ENCODE data around the gene MTA1. TPM values are rescaled to one million over a fixed set of nuclear protein-coding genes. Genes with fewer than 3 reads are reported as not detected.

The MTA1 gene
- total and polyA plus RNA-seq, 2 donors (not counting 1 experiment from before 2014, with no cell fraction given), result 137 to 147 TPM

DNA sequence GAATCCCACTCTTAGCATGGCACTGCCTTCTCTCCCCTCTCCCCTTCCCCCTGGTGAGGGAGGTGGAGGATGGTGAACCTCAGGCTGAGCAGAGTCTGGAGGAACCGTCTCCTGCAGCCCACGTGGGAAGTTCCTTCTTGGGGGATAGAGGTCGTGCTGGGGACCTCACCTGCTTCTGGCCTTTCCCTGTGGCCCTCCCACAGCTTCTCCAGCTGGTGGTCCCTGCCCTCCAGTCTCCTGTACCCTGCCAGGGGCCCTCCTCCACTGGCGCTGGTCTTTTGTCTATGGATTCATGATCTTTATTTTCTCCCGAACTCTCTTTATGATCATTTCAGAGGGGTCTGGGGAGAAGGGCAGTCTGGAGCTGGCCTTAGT is 9.0 kb upstream of the MTA1 start:
- ChIA-PET POLR2A (interaction anchor here (0.5 kb wide), 1 partner anchor 109 kb away, joined by 4 read pairs; no protein-coding TSS in a partner anchor), CTCF (interaction anchor here (1.2 to 1.4 kb wide), 3 partner anchors 11 to 78 kb away, joined by 3 to 5 read pairs (median 3); no protein-coding TSS in a partner anchor)
- Histone ChIP-seq H4K20me1 (ENCODE audit: control insufficient read depth, insufficient read depth, low read length, poor library complexity, severe bottlenecking) (peaks cover 6% of the 10 kb centered on the region), H3K79me2 (ENCODE audit: control insufficient read depth, insufficient read depth, low read length) (no peaks in the 10 kb centered on the region), H3K27me3 (replicated peaks in 1 of 4; ENCODE audit: control extremely low read depth in 1 of 4, control insufficient read depth in 3 of 4, insufficient read depth in 4 of 4, low read length in 3 of 4) (peaks cover 0 to 31% (median 13%) of the 10 kb centered on the region in 4 experiments), H3K36me3 (replicated peaks in 1 of 2; ENCODE audit: control extremely low read depth in 1 of 2, control insufficient read depth in 1 of 2, extremely low read depth in 1 of 2, insufficient read depth in 2 of 2, low read length in 1 of 2) (no peaks in the 10 kb centered on the region), H3K4me3 (ENCODE audit: control extremely low read depth in 1 of 5, extremely low read depth in 1 of 5, insufficient read depth in 1 of 5, low read depth in 2 of 5, low read length in 4 of 5) (no peak overlapping the region), H3K9ac (ENCODE audit: low read length) (no peak overlapping the region), H3K4me1 (ENCODE audit: control insufficient read depth in 2 of 2, insufficient read depth in 2 of 2, low read length in 2 of 2) (peaks cover 20 to 23% of the 10 kb centered on the region in 2 donors), H3K4me2 (replicated peaks; ENCODE audit: low read depth, low read length, poor library complexity, severe bottlenecking) (peak overlapping the region; percentile 81), H3K9me3 (ENCODE audit: control extremely low read depth in 1 of 3, control insufficient read depth in 2 of 3, insufficient read depth in 1 of 3, low read length in 2 of 3) (peaks cover 0 to 7% (median 0%) of the 10 kb centered on the region in 3 donors), H2AFZ (ENCODE audit: insufficient read depth, low read depth, low read length, poor library complexity, severe bottlenecking) (peak overlapping the region; percentile 28), H3K27ac (ENCODE audit: low read length in 2 of 2) (no peak overlapping the region)
- 60% methylated on average over 2 of the region's 5 CpGs for whole genome bisulfite sequencing (ENCODE audit: insufficient coverage)
- Mint-ChIP-seq H3K9me3 (ENCODE audit: insufficient read depth) (no peaks in the 10 kb centered on the region), H3K4me1 (peaks cover 14% of the 10 kb centered on the region), H3K4me3 (peak overlapping the region; percentile 65), H3K27me3 (peaks cover 11% of the 10 kb centered on the region), H3K27ac (no peak overlapping the region)
- no peak for TF ChIP-seq EZH2 (IDR thresholded peaks at IDR 0.05; ENCODE audit: borderline replicate concordance, insufficient read depth, low read depth, low read length, poor library complexity, severe bottlenecking)
- TF ChIP-seq, protein P1, sequence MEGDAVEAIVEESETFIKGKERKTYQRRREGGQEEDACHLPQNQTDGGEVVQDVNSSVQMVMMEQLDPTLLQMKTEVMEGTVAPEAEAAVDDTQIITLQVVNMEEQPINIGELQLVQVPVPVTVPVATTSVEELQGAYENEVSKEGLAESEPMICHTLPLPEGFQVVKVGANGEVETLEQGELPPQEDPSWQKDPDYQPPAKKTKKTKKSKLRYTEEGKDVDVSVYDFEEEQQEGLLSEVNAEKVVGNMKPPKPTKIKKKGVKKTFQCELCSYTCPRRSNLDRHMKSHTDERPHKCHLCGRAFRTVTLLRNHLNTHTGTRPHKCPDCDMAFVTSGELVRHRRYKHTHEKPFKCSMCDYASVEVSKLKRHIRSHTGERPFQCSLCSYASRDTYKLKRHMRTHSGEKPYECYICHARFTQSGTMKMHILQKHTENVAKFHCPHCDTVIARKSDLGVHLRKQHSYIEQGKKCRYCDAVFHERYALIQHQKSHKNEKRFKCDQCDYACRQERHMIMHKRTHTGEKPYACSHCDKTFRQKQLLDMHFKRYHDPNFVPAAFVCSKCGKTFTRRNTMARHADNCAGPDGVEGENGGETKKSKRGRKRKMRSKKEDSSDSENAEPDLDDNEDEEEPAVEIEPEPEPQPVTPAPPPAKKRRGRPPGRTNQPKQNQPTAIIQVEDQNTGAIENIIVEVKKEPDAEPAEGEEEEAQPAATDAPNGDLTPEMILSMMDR (IDR thresholded peaks at IDR 0.05), result no peak
- intact Hi-C loops (cut with micrococcal nuclease), result no loop called here
- ATAC-seq (ENCODE audit: low read depth) (no peak), DNase-seq (no peak)
